ENCODE measurements around the gene C2orf92.

Gene C2orf92

GRCh38 chr2:97749581-97749980 is 80.1 kb downstream of the C2orf92 start:
- no peak for DNase-seq

- no peak for DNase-seq
Observed at GRCh38 chr2:97750017-97750416, 80.5 kb downstream of the C2orf92 start.

GRCh38 chr2:97751752-97752151 is 82.2 kb downstream of the C2orf92 start:
- no peak for DNase-seq

Measured in activated gamma-delta T cell treated with Interleukin-2 at 50 U/mL for 16 hours (primary cell).